ENCODE data around the gene PRPH. TPM values are rescaled to one million over a fixed set of nuclear protein-coding genes. Genes with fewer than 3 reads are reported as not detected.
"Not testable (repeated sequence)": the region's sequence is repeated elsewhere in the genome, so short reads cannot be mapped to it uniquely, and the experiment has no call there.

Gene PRPH
- total and polyA plus RNA-seq, 11 donors = 0.11 to 0.70 (median 0.40) TPM; not detected in 5

- H3K4me3 ChIP-seq = no peak overlapping the region
- ATAC-seq (no peak), DNase-seq (no peak)
- no peaks in the 10 kb centered on the region for H3K9me3 ChIP-seq
- H3K27me3 ChIP-seq = peaks cover 0 to 15% (median 2%) of the 10 kb centered on the region in 9 donors
- H3K27ac ChIP-seq = no peak overlapping the region
- TF ChIP-seq CTCF (IDR thresholded peaks at IDR 0.05) (no peak), POLR2A (IDR thresholded peaks at IDR 0.05) (no peak)
- H3K36me3 ChIP-seq = no peaks in the 10 kb centered on the region
- intact Hi-C loops (cut with DNase I) = loop anchor here in 1 of 10 donors (10.0 kb wide), 1 partner anchor 232 kb away; no protein-coding TSS in a partner anchor
- 72 to 82% (median 78%) methylated on average over 5 of the region's 5 CpGs for WGBS, 4 donors
- peaks cover 0 to 3% (median 0%) of the 10 kb centered on the region in 12 donors for H3K4me1 ChIP-seq
Observed at GRCh38 chr12:49282302-49282701, 12.6 kb upstream of the PRPH start.

GRCh38 chr12:49282740-49283375, 12.1 kb upstream of the PRPH start:
- H3K4me3 ChIP-seq, H3K9me3 ChIP-seq, ATAC-seq, DNase-seq, H3K27ac ChIP-seq, H3K4me1 ChIP-seq, H3K36me3 ChIP-seq: not testable (repeated sequence)
- peaks cover 0 to 18% (median 3%) of the 10 kb centered on the region in 9 donors for H3K27me3 ChIP-seq
- WGBS, 4 donors = 80 to 93% (median 88%) methylated on average over 2 of the region's 6 CpGs
- intact Hi-C loops (cut with DNase I) = loop anchor here in 1 of 10 donors (10.0 kb wide), 1 partner anchor 232 kb away; no protein-coding TSS in a partner anchor

DNA sequence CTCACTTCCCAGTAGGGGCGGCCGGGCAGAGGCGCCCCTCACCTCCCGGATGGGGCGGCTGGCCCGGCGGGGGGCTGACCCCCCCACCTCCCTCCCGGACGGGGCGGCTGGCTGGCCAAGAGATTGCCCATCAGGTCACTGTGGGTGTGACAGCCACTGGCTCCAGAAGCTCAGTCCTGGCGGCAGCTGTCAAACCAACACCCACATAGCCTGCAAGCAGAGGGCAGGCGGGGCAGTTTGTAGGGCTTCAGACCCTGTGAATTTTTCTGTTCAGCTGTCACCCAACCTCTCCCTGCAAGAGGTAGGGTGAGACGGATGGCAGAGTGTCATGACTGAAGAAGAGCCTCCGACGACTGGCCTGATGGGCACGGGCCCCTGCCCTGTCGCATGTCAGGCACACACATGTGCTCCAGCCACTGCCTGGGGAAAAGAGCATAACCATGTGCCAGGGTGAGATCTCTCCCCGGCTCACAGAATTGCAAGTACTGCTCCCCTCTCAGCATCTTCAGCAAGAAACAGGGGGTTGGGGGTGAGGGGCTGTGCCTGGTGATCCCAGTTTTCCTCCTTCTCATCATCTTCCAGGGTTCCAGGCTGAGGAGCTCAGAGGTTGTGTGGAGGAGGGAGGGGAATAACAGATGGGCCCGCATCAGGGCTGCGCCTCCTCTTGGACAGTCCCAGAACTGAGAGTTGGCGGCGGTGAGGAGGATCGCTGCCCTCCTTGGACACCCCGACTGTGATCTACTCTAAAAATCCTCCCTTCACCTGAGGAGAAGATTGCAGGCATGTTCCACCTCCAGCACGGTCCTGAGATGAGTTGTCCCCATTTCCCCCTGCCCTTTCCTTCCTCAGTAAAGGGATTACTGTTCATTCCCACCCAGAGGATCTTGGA, 11.2 kb upstream of the PRPH start:
- ATAC-seq = no peak
- Histone ChIP-seq H3K36me3 (no peaks in the 10 kb centered on the region), H3K4me1 (peaks cover 0 to 3% (median 0%) of the 10 kb centered on the region in 12 donors), H3K27me3 (peaks cover 0 to 22% (median 3%) of the 10 kb centered on the region in 9 donors), H3K27ac (no peak overlapping the region), H3K9me3 (no peaks in the 10 kb centered on the region), H3K4me3 (no peak overlapping the region)
- no peak for DNase-seq
- WGBS, 4 donors = 85 to 88% (median 87%) methylated on average over 18 to 25 of the region's 25 CpGs
- no peak for TF ChIP-seq POLR2A (IDR thresholded peaks at IDR 0.05)
- TF ChIP-seq CTCF (IDR thresholded peaks at IDR 0.05) = no peak
- intact Hi-C loops (cut with DNase I) = loop anchor here in 1 of 10 donors (10.0 kb wide), 1 partner anchor 231 kb away; no protein-coding TSS in a partner anchor

GRCh38 chr12:49284672-49285071, 10.3 kb upstream of the PRPH start:
- Histone ChIP-seq H3K27me3 (peaks cover 0 to 28% (median 3%) of the 10 kb centered on the region in 9 donors), H3K36me3 (no peaks in the 10 kb centered on the region), H3K9me3 (no peaks in the 10 kb centered on the region), H3K27ac (no peak overlapping the region), H3K4me1 (peaks cover 0 to 3% (median 0%) of the 10 kb centered on the region in 12 donors), H3K4me3 (no peak overlapping the region)
- ATAC-seq (no peak), DNase-seq (no peak)
- intact Hi-C loops (cut with DNase I) = loop anchor here in 6 of 10 donors (5.0 to 10.0 kb wide), 5 partner anchors 53 to 230 kb away; partner anchors contain the start of genes C1QL4 (in 3 of the 6) and DNAJC22 (in 1 of the 6)
- TF ChIP-seq CTCF (IDR thresholded peaks at IDR 0.05) (no peak), POLR2A (IDR thresholded peaks at IDR 0.05) (no peak)
- WGBS, 4 donors = 90 to 97% (median 92%) methylated on average over 4 of the region's 4 CpGs

Measured in heart left ventricle (tissue), 16 donors.